HCT116 (cell line): ENCODE results near the gene CENPF. TPM values are rescaled to one million over a fixed set of nuclear protein-coding genes. Genes with fewer than 3 reads are reported as not detected.

Source experiments
- ATAC-seq: fragments of 200-7000 bp; cut with Tn5 transposase; 2 replicates; pipeline ENCODE4 v1.9.1; 2020; ENCODE audit warnings: mild to moderate bottlenecking, moderate library complexity
- BruUV-seq: library from RNA; stranded (reverse); fragments of 400-500 nt; replicated peaks from 2 replicates; lab custom pipeline; 2021; lab: Mats Ljungman, UMichigan
- CTCF ChIA-PET: fragments of 300-600 bp; sonication (Branson Sonifier 250); formaldehyde crosslinking; loops from one replicate; lab custom pipeline; 2021; ENCODE audit warnings: antibody characterized with exemption; lab: Charles Lee
- POLR2A ChIA-PET: fragments of 300-600, 350-600 bp; sonication (Branson Sonifier 250); formaldehyde crosslinking; loops from one replicate; lab custom pipeline; 2021; ENCODE audit warnings: antibody characterized with exemption; lab: Charles Lee
- RAD21 ChIA-PET, 2 experiments: fragments of 300-600 bp; sonication (Branson Sonifier 250); formaldehyde crosslinking; loops; one replicate each; lab custom pipeline; 2023; ENCODE audit warnings: low total read pairs in 2 of 2; ENCODE audit not compliant: uncharacterized antibody in 2 of 2, unreplicated experiment in 2 of 2, low non-redundant PET in 1 of 2; lab: Charles Lee
- DNase-seq: peaks from one replicate; pipeline ENCODE4 v3.0.0-alpha.2; 2010; ENCODE audit warnings: low read depth, low spot score
- H2AFZ ChIP-seq: fragments of 200-600 bp; shearing (Covaris generic), sonication (generic); 2 replicates; pipeline ENCODE4 v1.6.1; 2017; ENCODE audit warnings: low read depth, mixed run types, mixed read lengths, antibody characterized with exemption, low read length; ENCODE audit not compliant: poor library complexity, severe bottlenecking
- H3K27ac ChIP-seq: 2 replicates; pipeline ENCODE4 v1.5.1; 2012; ENCODE audit warnings: low read depth, low read length
- H3K27me3 ChIP-seq: fragments of 200-600 bp; sonication (generic); 2 replicates; pipeline ENCODE4 v1.6.1; 2016; ENCODE audit warnings: mixed run types, low read length, mixed read lengths; ENCODE audit not compliant: insufficient read depth
- H3K36me3 ChIP-seq, 2 experiments: fragments of 200-500 bp in 1 of 2; fragments of 200-600 bp in 1 of 2; sonication (Bioruptor generic) in 1 of 2; sonication (generic) in 1 of 2; 2 replicates each; pipeline versions ENCODE4 v1.5.1 to v1.6.1; 2014 to 2016; ENCODE audit warnings: low read length in 2 of 2, inconsistent platforms in 1 of 2, mixed read lengths in 1 of 2, mixed run types in 1 of 2; ENCODE audit not compliant: insufficient read depth in 2 of 2, control insufficient read depth in 1 of 2
- H3K4me1 ChIP-seq, 2 experiments: fragments of 200-600 bp in 1 of 2; sonication (generic) in 1 of 2; 2 replicates each; pipeline versions ENCODE4 v1.5.1 to v1.6.1; 2012 to 2017; ENCODE audit warnings: low read length in 2 of 2, inconsistent platforms in 1 of 2, mild to moderate bottlenecking in 1 of 2, mixed read lengths in 1 of 2, mixed run types in 1 of 2, moderate library complexity in 1 of 2; ENCODE audit not compliant: insufficient read depth in 2 of 2, control insufficient read depth in 1 of 2
- H3K4me2 ChIP-seq: fragments of 200-600 bp; sonication (generic); 2 replicates; pipeline ENCODE4 v1.6.1; 2017; ENCODE audit warnings: mixed run types, low read length, mixed read lengths
- H3K4me3 ChIP-seq, 2 experiments: fragments of 200-600 bp in 1 of 2; sonication (generic) in 1 of 2; replicated peaks in 1 of 2; 2 replicates each; pipeline ENCODE4 v1.5.1; 2011 to 2016; ENCODE audit warnings: low read length in 2 of 2, control low read depth in 1 of 2, low read depth in 1 of 2, mild to moderate bottlenecking in 1 of 2, mixed read lengths in 1 of 2, mixed run types in 1 of 2
- H3K79me2 ChIP-seq: fragments of 200-600 bp; sonication (generic); 2 replicates; pipeline ENCODE4 v1.6.1; 2017; ENCODE audit warnings: mild to moderate bottlenecking, mixed run types, low read length, moderate library complexity, mixed read lengths; ENCODE audit not compliant: insufficient read depth
- H3K9ac ChIP-seq: fragments of 200-600 bp; sonication (generic); 2 replicates; pipeline ENCODE4 v1.6.1; 2016; ENCODE audit warnings: low read length, mixed read lengths
- H3K9me2 ChIP-seq: fragments of 200-600 bp; sonication (generic), shearing (Covaris generic); 2 replicates; pipeline ENCODE4 v1.6.1; 2017; ENCODE audit warnings: mixed run types, mild to moderate bottlenecking, moderate library complexity; ENCODE audit not compliant: insufficient read depth
- H3K9me3 ChIP-seq, 2 experiments: fragments of 200-500 bp in 1 of 2; fragments of 200-600 bp in 1 of 2; sonication (Bioruptor generic) in 1 of 2; sonication (generic) in 1 of 2; 2 replicates each; pipeline ENCODE4 v1.6.1; 2014 to 2017; ENCODE audit warnings: low read length in 2 of 2, mixed read lengths in 2 of 2, inconsistent platforms in 1 of 2, low read depth in 1 of 2, mild to moderate bottlenecking in 1 of 2, mixed run types in 1 of 2, moderate library complexity in 1 of 2; ENCODE audit not compliant: control insufficient read depth in 1 of 2, insufficient read depth in 1 of 2
- H4K20me1 ChIP-seq: fragments of 200-600 bp; sonication (generic), shearing (Covaris generic); 2 replicates; pipeline ENCODE4 v1.6.1; 2017; ENCODE audit warnings: mixed run types, mild to moderate bottlenecking, moderate library complexity; ENCODE audit not compliant: insufficient read depth
- CBX3 ChIP-seq: IDR thresholded peaks from 2 replicates; pipeline ENCODE4 v1.6.1; 2012; ENCODE audit warnings: low read depth
- CEBPB ChIP-seq: IDR thresholded peaks from 2 replicates; pipeline ENCODE4 v1.6.1; 2012; ENCODE audit warnings: low read depth
- EGR1 ChIP-seq: IDR thresholded peaks from 2 replicates; pipeline ENCODE4 v1.6.1; 2012; ENCODE audit warnings: low read depth
- ELF1 ChIP-seq: IDR thresholded peaks from 2 replicates; pipeline ENCODE4 v1.6.1; 2012; ENCODE audit warnings: low read depth, borderline replicate concordance
- FOSL1 ChIP-seq: IDR thresholded peaks from 2 replicates; pipeline ENCODE4 v1.6.1; 2012; ENCODE audit warnings: low read depth
- POLR2AphosphoS5 ChIP-seq: IDR thresholded peaks from 2 replicates; pipeline ENCODE4 v1.6.1; 2011; ENCODE audit warnings: mild to moderate bottlenecking, low read depth, low read length, moderate library complexity
- RAD21 ChIP-seq: IDR thresholded peaks from 2 replicates; pipeline ENCODE4 v1.6.1; 2012; ENCODE audit warnings: low read depth, mild to moderate bottlenecking
- SIN3A ChIP-seq: IDR thresholded peaks from 2 replicates; pipeline ENCODE4 v1.6.1; 2012; ENCODE audit warnings: low read depth
- SP1 ChIP-seq: IDR thresholded peaks from 2 replicates; pipeline ENCODE4 v1.6.1; 2012; ENCODE audit warnings: low read depth
- SRF ChIP-seq: IDR thresholded peaks from 2 replicates; pipeline ENCODE4 v1.6.1; 2012; ENCODE audit warnings: low read depth
- ZNF274 ChIP-seq: fragments of 200-500 bp; sonication (Bioruptor generic); IDR thresholded peaks from 2 replicates; pipeline ENCODE4 v1.6.1; 2014; ENCODE audit warnings: mild to moderate bottlenecking, low read depth, low read length, inconsistent platforms
- intact Hi-C: fragments of 100-400 bp; cut with micrococcal nuclease; formaldehyde crosslinking; loops from 2 replicates; pipeline ENCODE4 v1.10.0; 2022
- total RNA-seq: library from RNA; stranded (reverse); gene quantifications from one replicate; pipeline ENCODE4 v1.2.1, GENCODE V29; 2021; ENCODE audit not compliant: unreplicated experiment
- TF ChIP-seq, protein P1 (sequence below): IDR thresholded peaks from 2 replicates; pipeline ENCODE4 v1.6.1; 2012
- TF ChIP-seq, protein P2 (sequence below), 3 experiments: fragments of 200-600 bp in 1 of 3; sonication (generic) in 1 of 3; IDR thresholded peaks in 2 of 3; conservative IDR thresholded peaks in 1 of 3; 2 replicates each; pipeline ENCODE4 v1.5.1; 2012 to 2017; ENCODE audit warnings: low read depth in 2 of 3, low read length in 2 of 3, antibody characterized with exemption in 1 of 3, borderline replicate concordance in 1 of 3, control low read depth in 1 of 3, mild to moderate bottlenecking in 1 of 3, mixed read lengths in 1 of 3, mixed run types in 1 of 3, moderate library complexity in 1 of 3; ENCODE audit not compliant: insufficient read depth in 1 of 3
- TF ChIP-seq, protein P3 (sequence below): IDR thresholded peaks from 2 replicates; pipeline ENCODE4 v1.6.1; 2012

Gene CENPF
- total RNA-seq, 1 experiment from 2014 or later = 120 TPM

DNA sequence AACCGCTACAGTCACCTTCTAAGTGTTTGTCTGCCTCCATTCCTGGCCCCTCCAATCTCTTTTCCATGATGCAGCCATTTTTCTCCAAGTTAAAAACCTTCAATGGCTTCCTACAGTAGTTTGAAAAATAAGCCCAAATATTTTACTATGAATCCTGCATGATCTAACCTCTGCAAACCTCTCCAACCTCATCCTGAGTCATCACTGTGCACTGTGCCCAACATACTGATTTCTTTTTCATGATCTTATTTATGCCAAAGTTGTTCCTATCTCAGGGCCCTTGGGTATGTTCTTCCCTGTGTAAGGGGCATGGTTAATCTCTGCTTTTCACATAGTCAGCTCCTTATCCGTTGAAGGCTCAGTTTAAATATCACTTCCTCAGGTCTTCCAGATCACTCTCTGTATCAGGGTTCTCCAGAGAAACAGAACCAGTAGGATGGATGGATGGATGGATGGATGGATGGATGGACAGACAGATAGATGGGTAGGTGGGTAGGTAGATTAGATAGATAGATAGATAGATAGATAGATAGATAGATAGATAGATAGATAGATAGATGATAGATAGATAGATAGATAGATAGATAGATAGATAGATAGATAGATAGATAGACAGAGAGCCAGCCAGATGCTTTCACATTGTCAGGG lies 33.5 kb upstream of the CENPF start:
- H3K9ac ChIP-seq = no peak overlapping the region
- POLR2A ChIA-PET = no interaction called here
- no peak for ATAC-seq

More for the DNA sequence above, 33.5 kb upstream of the CENPF start:
- Histone ChIP-seq H3K4me2 (no peak overlapping the region; the same call in 1 of the 2 replicates), H3K9me3 (no peaks in the 10 kb centered on the region), H3K9me2 (no peaks in the 10 kb centered on the region), H4K20me1 (no peaks in the 10 kb centered on the region), H3K79me2 (no peaks in the 10 kb centered on the region), H3K27ac (no peak overlapping the region), H3K4me3 (no peak overlapping the region), H3K4me1 (peaks cover 0 to 15% of the 10 kb centered on the region in 2 experiments; a peak in 2 of 4 replicates), H3K36me3 (no peaks in the 10 kb centered on the region), H2AFZ (no peak overlapping the region), H3K27me3 (no peaks in the 10 kb centered on the region)
- CTCF ChIA-PET = no interaction called here
- RAD21 ChIA-PET = interaction anchor here in 1 of 2 experiments (0.6 kb wide), 1 partner anchor 75 kb away, joined by 4 read pairs; no protein-coding TSS in a partner anchor
- TF ChIP-seq CEBPB = no peak
- TF ChIP-seq EGR1 = no peak
- no peak for TF ChIP-seq ELF1
- no peak for TF ChIP-seq RAD21
- no peak for TF ChIP-seq SP1
- no peak for TF ChIP-seq SRF
- TF ChIP-seq CBX3 = no peak
- TF ChIP-seq SIN3A = no peak
- TF ChIP-seq, protein P1, sequence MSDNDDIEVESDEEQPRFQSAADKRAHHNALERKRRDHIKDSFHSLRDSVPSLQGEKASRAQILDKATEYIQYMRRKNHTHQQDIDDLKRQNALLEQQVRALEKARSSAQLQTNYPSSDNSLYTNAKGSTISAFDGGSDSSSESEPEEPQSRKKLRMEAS = no peak
- TF ChIP-seq, protein P2, sequence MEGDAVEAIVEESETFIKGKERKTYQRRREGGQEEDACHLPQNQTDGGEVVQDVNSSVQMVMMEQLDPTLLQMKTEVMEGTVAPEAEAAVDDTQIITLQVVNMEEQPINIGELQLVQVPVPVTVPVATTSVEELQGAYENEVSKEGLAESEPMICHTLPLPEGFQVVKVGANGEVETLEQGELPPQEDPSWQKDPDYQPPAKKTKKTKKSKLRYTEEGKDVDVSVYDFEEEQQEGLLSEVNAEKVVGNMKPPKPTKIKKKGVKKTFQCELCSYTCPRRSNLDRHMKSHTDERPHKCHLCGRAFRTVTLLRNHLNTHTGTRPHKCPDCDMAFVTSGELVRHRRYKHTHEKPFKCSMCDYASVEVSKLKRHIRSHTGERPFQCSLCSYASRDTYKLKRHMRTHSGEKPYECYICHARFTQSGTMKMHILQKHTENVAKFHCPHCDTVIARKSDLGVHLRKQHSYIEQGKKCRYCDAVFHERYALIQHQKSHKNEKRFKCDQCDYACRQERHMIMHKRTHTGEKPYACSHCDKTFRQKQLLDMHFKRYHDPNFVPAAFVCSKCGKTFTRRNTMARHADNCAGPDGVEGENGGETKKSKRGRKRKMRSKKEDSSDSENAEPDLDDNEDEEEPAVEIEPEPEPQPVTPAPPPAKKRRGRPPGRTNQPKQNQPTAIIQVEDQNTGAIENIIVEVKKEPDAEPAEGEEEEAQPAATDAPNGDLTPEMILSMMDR (IDR thresholded peaks at IDR 0.05 in 2 of 3, conservative IDR thresholded peaks at IDR 0.05 in 1 of 3; ENCODE audit: borderline replicate concordance in 1 of 3, insufficient read depth in 1 of 3, low read depth in 2 of 3, low read length in 2 of 3) = no peak
- no peak for TF ChIP-seq POLR2AphosphoS5
- no peak for TF ChIP-seq FOSL1
- TF ChIP-seq, protein P3, sequence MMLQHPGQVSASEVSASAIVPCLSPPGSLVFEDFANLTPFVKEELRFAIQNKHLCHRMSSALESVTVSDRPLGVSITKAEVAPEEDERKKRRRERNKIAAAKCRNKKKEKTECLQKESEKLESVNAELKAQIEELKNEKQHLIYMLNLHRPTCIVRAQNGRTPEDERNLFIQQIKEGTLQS = no peak
- no peak for TF ChIP-seq ZNF274
- no peak for DNase-seq
- BruUV-seq = no TSS peak
- intact Hi-C loops = no loop called here
